HUES64 (cell line): ENCODE measurements around the gene EML3.
A peak's percentile ranks its signal among the peaks of the same experiment; 100 is the strongest.
"Not testable (repeated sequence)": the region's sequence is repeated elsewhere in the genome, so short reads cannot be mapped to it uniquely, and the experiment has no call there.

Source experiments
- H3K27ac ChIP-seq: 2 replicates; pipeline ENCODE4 v1.7.0; 2013; ENCODE audit warnings: low read depth, low read length, inconsistent platforms
- H3K27me3 ChIP-seq: 2 replicates; pipeline ENCODE4 v1.6.1; 2013; ENCODE audit warnings: mild to moderate bottlenecking, low read length; ENCODE audit not compliant: insufficient read depth
- H3K36me3 ChIP-seq: 2 replicates; pipeline ENCODE4 v1.6.1; 2013; ENCODE audit warnings: mild to moderate bottlenecking, low read length; ENCODE audit not compliant: insufficient read depth
- H3K4me1 ChIP-seq: 2 replicates; pipeline ENCODE4 v1.6.1; 2013; ENCODE audit warnings: mild to moderate bottlenecking, low read length, moderate library complexity; ENCODE audit not compliant: insufficient read depth
- H3K4me3 ChIP-seq: 2 replicates; pipeline ENCODE4 v1.5.1; 2013; ENCODE audit warnings: mild to moderate bottlenecking, low read length, moderate library complexity
- H3K9ac ChIP-seq: 2 replicates; pipeline ENCODE4 v1.6.1; 2013; ENCODE audit warnings: mild to moderate bottlenecking, low read depth, low read length
- H3K9me3 ChIP-seq: 2 replicates; pipeline ENCODE4 v1.6.1; 2013; ENCODE audit warnings: low read depth, low read length; ENCODE audit not compliant: insufficient read depth
- WGBS: fragments of 150-250, 120-280 bp; methylation state at CpG from one replicate; pipeline ENCODE4 v1.1.7; 2013; ENCODE audit warnings: missing lambda C conversion rate; 5-methylcytosine and 5-hydroxymethylcytosine counted together

Gene EML3

GRCh38 chr11:62567018-62567633, 45.4 kb downstream of the EML3 start:
- no peak overlapping the region for H3K9ac ChIP-seq
- H3K27me3 ChIP-seq, result no peaks in the 10 kb centered on the region
- 95% methylated on average over 8 of the region's 8 CpGs for WGBS
- peaks cover 11% of the 10 kb centered on the region for H3K4me1 ChIP-seq
- H3K36me3 ChIP-seq, result peaks cover 98% of the 10 kb centered on the region
- H3K9me3 ChIP-seq, result no peaks in the 10 kb centered on the region
- H3K27ac ChIP-seq, result no peak overlapping the region
- no peak overlapping the region for H3K4me3 ChIP-seq

- no peak overlapping the region for H3K9ac ChIP-seq
- WGBS, result 98% methylated on average over 8 of the region's 8 CpGs
- H3K27me3 ChIP-seq, result no peaks in the 10 kb centered on the region
- peaks cover 94% of the 10 kb centered on the region for H3K36me3 ChIP-seq
- H3K4me1 ChIP-seq, result peaks cover 7% of the 10 kb centered on the region
- no peak overlapping the region for H3K27ac ChIP-seq
- H3K4me3 ChIP-seq, result no peak overlapping the region
- H3K9me3 ChIP-seq, result no peaks in the 10 kb centered on the region
These were observed 46.3 kb downstream of the EML3 start for GRCh38 chr11:62566247-62566646.

GRCh38 chr11:62565100-62565802, 47.3 kb downstream of the EML3 start:
- H3K4me1 ChIP-seq, result peaks cover 13% of the 10 kb centered on the region
- H3K9me3 ChIP-seq, result no peaks in the 10 kb centered on the region
- H3K36me3 ChIP-seq, result peaks cover 91% of the 10 kb centered on the region
- no peaks in the 10 kb centered on the region for H3K27me3 ChIP-seq
- WGBS, result 93% methylated on average over 5 of the region's 5 CpGs
- no peak overlapping the region for H3K9ac ChIP-seq
- H3K27ac ChIP-seq, result no peak overlapping the region
- no peak overlapping the region for H3K4me3 ChIP-seq

- H3K36me3 ChIP-seq, result peaks cover 90% of the 10 kb centered on the region
- H3K9ac ChIP-seq, result peak overlapping the region; percentile 46; the same call in 1 of the 2 replicates
- under 1% methylated on average over 3 of the region's 3 CpGs for WGBS
- peaks cover 37% of the 10 kb centered on the region for H3K4me1 ChIP-seq
- H3K27me3 ChIP-seq, H3K9me3 ChIP-seq: not testable (repeated sequence)
- peak overlapping the region; percentile 32; the same call in 1 of the 2 replicates for H3K4me3 ChIP-seq
- H3K27ac ChIP-seq, result peak overlapping the region; percentile 87
These were observed 50.8 kb downstream of the EML3 start for GRCh38 chr11:62561677-62562230.

GRCh38 chr11:62560566-62561103, 51.9 kb downstream of the EML3 start:
- 69% methylated on average over 2 of the region's 2 CpGs for WGBS
- Histone ChIP-seq H3K27me3 (no peaks in the 10 kb centered on the region), H3K4me1 (peaks cover 44% of the 10 kb centered on the region), H3K36me3 (peaks cover 79% of the 10 kb centered on the region), H3K9ac (peak overlapping the region; percentile 44; the same call in 1 of the 2 replicates), H3K9me3 (no peaks in the 10 kb centered on the region), H3K4me3 (no peak overlapping the region), H3K27ac (peak overlapping the region; percentile 87)

GRCh38 chr11:62559626-62560025, 52.9 kb downstream of the EML3 start:
- Histone ChIP-seq H3K4me1 (peaks cover 46% of the 10 kb centered on the region), H3K27ac (peak overlapping the region; percentile 83; the same call in 1 of the 2 replicates), H3K36me3 (peaks cover 69% of the 10 kb centered on the region)
- H3K9ac ChIP-seq, H3K9me3 ChIP-seq, H3K27me3 ChIP-seq, H3K4me3 ChIP-seq: not testable (repeated sequence)
- WGBS, result 92% methylated on average over 5 of the region's 5 CpGs

- peaks cover 50% of the 10 kb centered on the region for H3K4me1 ChIP-seq
- H3K4me3 ChIP-seq, result no peak overlapping the region
- H3K36me3 ChIP-seq, result peaks cover 65% of the 10 kb centered on the region
- H3K9me3 ChIP-seq, result no peaks in the 10 kb centered on the region
- 87% methylated on average over 8 of the region's 8 CpGs for WGBS
- H3K27ac ChIP-seq, result peak overlapping the region; percentile 83; the same call in 1 of the 2 replicates
- H3K27me3 ChIP-seq, result no peaks in the 10 kb centered on the region
- no peak overlapping the region for H3K9ac ChIP-seq
These were observed 53.4 kb downstream of the EML3 start for GRCh38 chr11:62559204-62559603.

GRCh38 chr11:62558669-62559068, 53.9 kb downstream of the EML3 start:
- no peak overlapping the region for H3K4me3 ChIP-seq
- peak overlapping the region; percentile 24; the same call in 1 of the 2 replicates for H3K27ac ChIP-seq
- no peaks in the 10 kb centered on the region for H3K9me3 ChIP-seq
- H3K4me1 ChIP-seq, result peaks cover 55% of the 10 kb centered on the region
- no peaks in the 10 kb centered on the region for H3K27me3 ChIP-seq
- 93% methylated on average over 8 of the region's 9 CpGs for WGBS
- no peak overlapping the region for H3K9ac ChIP-seq
- H3K36me3 ChIP-seq, result peaks cover 59% of the 10 kb centered on the region

GRCh38 chr11:62556875-62557631, 55.5 kb downstream of the EML3 start:
- H3K9me3 ChIP-seq, result no peaks in the 10 kb centered on the region
- H3K27me3 ChIP-seq, result no peaks in the 10 kb centered on the region
- H3K36me3 ChIP-seq, result peaks cover 44% of the 10 kb centered on the region
- H3K9ac ChIP-seq, result peak overlapping the region; percentile 34
- H3K4me3 ChIP-seq, result no peak overlapping the region
- peak overlapping the region; percentile 88 for H3K27ac ChIP-seq
- 80% methylated on average over 3 of the region's 3 CpGs for WGBS
- peaks cover 67% of the 10 kb centered on the region for H3K4me1 ChIP-seq

GRCh38 chr11:62556108-62556874, 56.3 kb downstream of the EML3 start:
- H3K36me3 ChIP-seq, result peaks cover 40% of the 10 kb centered on the region
- 50% methylated on average over 14 of the region's 14 CpGs for whole genome bisulfite sequencing
- peak overlapping the region; percentile 88 for H3K27ac ChIP-seq
- peaks cover 71% of the 10 kb centered on the region for H3K4me1 ChIP-seq
- no peaks in the 10 kb centered on the region for H3K27me3 ChIP-seq
- peak overlapping the region; percentile 34 for H3K9ac ChIP-seq
- no peak overlapping the region for H3K4me3 ChIP-seq
- H3K9me3 ChIP-seq, result no peaks in the 10 kb centered on the region
